Measurements from ENCODE around the gene MCRIP2.

Gene MCRIP2

DNA sequence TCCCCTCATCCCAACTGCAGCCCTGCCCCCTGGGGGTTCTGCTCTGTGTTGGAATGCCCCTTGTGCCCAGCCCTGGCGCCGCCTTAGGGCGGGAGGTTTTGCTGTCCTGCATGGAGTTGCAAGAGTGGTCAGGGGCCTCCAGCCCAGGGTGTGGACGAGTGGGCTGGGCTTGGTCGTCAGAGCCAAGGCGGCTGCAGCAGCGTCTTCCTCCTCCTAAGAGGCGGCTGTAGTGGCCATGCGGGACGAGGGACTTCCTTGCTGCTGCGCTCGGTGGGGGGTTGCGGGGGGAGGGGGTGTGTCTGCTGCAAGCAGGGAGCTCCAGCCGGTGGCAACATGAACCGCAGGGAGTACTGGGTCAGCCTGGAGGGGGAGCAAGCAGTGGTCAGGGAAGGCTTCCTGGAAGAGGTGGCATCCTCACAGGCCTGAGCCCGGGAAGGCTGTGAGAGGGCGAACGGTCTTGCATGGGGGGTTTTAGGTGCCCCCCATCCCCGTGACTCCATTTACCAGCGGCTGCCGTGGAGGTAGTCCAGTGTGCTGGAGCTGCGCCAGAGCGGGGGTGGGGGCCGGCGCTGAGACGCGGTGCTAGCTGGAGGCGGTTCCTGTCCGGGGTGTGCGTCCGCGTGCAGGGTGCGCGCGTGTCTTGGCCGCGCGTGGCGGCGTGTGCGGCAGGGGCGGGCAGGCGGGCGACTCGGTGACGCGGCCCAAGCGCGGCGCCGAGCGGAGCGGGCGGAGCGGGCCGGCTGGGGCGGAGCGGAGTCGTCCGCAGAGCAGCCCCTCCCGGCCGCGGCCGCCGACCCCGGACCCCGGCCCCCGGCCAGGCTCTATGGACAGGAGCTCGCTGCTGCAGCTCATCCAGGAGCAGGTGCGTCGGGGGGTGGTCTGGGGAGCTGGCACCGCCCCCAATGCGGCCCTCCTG, 33.6 kb downstream of the MCRIP2 start, which contains the start of gene RHBDL1:
Gene RHBDL1 (plus strand): TSS at position 704 of the 916 bp plus-strand sequence. CDS start 120 bp downstream, at position 824.
- no peaks in the 10 kb centered on the region for H3K9me3 ChIP-seq (ENCODE audit: low read length)
- no peaks in the 10 kb centered on the region for H3K27me3 ChIP-seq (ENCODE audit: insufficient read depth, low read length)
- H3K27ac ChIP-seq (ENCODE audit: low read depth, low read length, poor library complexity, severe bottlenecking): no peak within 1 kb of the TSS
- H3K9ac ChIP-seq (ENCODE audit: low read length): no peak within 1 kb of the TSS
- H3K4me3 ChIP-seq (ENCODE audit: low read depth, low read length, poor library complexity, severe bottlenecking): no peak within 1 kb of the TSS
- H3K4me2 ChIP-seq (ENCODE audit: low read length): no peak within 1 kb of the TSS
- TF ChIP-seq, protein P1, sequence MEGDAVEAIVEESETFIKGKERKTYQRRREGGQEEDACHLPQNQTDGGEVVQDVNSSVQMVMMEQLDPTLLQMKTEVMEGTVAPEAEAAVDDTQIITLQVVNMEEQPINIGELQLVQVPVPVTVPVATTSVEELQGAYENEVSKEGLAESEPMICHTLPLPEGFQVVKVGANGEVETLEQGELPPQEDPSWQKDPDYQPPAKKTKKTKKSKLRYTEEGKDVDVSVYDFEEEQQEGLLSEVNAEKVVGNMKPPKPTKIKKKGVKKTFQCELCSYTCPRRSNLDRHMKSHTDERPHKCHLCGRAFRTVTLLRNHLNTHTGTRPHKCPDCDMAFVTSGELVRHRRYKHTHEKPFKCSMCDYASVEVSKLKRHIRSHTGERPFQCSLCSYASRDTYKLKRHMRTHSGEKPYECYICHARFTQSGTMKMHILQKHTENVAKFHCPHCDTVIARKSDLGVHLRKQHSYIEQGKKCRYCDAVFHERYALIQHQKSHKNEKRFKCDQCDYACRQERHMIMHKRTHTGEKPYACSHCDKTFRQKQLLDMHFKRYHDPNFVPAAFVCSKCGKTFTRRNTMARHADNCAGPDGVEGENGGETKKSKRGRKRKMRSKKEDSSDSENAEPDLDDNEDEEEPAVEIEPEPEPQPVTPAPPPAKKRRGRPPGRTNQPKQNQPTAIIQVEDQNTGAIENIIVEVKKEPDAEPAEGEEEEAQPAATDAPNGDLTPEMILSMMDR (IDR thresholded peaks at IDR 0.05; ENCODE audit: low read length): no peak
- no peak for TF ChIP-seq EZH2 (IDR thresholded peaks at IDR 0.05; ENCODE audit: borderline replicate concordance, low read length)
- no peaks in the 10 kb centered on the region for H3F3A ChIP-seq (ENCODE audit: insufficient read depth, low read length)
- peaks cover 15% of the 10 kb centered on the region for H3K4me1 ChIP-seq (ENCODE audit: insufficient read depth, low read length, severe bottlenecking)
- no peaks in the 10 kb centered on the region for H3K79me2 ChIP-seq (ENCODE audit: insufficient read depth, low read length)
- H4K20me1 ChIP-seq (ENCODE audit: insufficient read depth, low read length): no peaks in the 10 kb centered on the region
- H3K36me3 ChIP-seq (ENCODE audit: insufficient read depth, low read length): peaks cover 45% of the 10 kb centered on the region
- no peaks in the 10 kb centered on the region for H3K9me2 ChIP-seq (ENCODE audit: low read depth, low read length)
- no peak within 1 kb of the TSS for H2AFZ ChIP-seq (ENCODE audit: low read length)

DNA sequence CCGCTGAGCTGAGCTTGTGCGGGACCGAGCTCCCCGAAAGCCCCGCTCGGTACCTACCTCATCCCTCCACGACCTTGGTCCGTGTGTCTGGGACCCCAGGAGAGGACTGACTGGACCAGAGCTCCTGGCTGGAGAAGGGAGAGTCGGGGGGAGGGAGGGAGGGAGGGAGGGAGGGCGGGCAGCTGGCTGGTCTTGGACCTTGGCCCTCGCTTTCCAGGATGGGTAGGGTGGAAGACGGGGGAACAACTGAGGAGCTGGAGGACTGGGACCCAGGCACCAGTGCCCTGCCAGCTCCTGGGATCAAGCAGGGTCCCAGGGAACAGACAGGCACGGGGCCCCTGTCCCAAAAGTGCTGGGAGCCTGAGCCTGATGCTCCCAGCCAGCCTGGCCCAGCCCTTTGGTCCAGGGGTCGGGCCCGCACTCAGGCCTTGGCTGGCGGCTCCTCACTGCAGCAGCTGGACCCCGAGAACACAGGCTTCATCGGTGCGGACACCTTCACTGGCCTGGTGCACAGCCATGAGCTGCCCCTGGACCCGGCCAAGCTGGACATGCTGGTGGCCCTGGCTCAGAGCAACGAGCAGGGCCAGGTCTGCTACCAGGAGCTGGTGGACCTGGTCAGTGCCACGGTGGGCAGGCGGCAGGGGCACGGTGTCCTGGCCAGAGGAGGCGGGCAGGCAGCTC, 34.4 kb downstream of the MCRIP2 start:
- TF ChIP-seq, protein P1 (IDR thresholded peaks at IDR 0.05; ENCODE audit: low read length): no peak
- TF ChIP-seq EZH2 (IDR thresholded peaks at IDR 0.05; ENCODE audit: borderline replicate concordance, low read length): no peak
- Histone ChIP-seq H4K20me1 (ENCODE audit: insufficient read depth, low read length) (no peaks in the 10 kb centered on the region), H3F3A (ENCODE audit: insufficient read depth, low read length) (no peaks in the 10 kb centered on the region), H3K9me3 (ENCODE audit: low read length) (no peaks in the 10 kb centered on the region), H3K4me3 (ENCODE audit: low read depth, low read length, poor library complexity, severe bottlenecking) (no peak overlapping the region), H3K27me3 (ENCODE audit: insufficient read depth, low read length) (no peaks in the 10 kb centered on the region), H2AFZ (ENCODE audit: low read length) (no peak overlapping the region), H3K27ac (ENCODE audit: low read depth, low read length, poor library complexity, severe bottlenecking) (no peak overlapping the region), H3K9me2 (ENCODE audit: low read depth, low read length) (no peaks in the 10 kb centered on the region), H3K36me3 (ENCODE audit: insufficient read depth, low read length) (peaks cover 37% of the 10 kb centered on the region), H3K4me1 (ENCODE audit: insufficient read depth, low read length, severe bottlenecking) (peaks cover 18% of the 10 kb centered on the region), H3K79me2 (ENCODE audit: insufficient read depth, low read length) (0 out of 2 replicates have a peak, but pooled peaks cover 4% of the 10 kb centered on the region), H3K9ac (ENCODE audit: low read length) (no peak overlapping the region), H3K4me2 (ENCODE audit: low read length) (no peak overlapping the region)

DNA sequence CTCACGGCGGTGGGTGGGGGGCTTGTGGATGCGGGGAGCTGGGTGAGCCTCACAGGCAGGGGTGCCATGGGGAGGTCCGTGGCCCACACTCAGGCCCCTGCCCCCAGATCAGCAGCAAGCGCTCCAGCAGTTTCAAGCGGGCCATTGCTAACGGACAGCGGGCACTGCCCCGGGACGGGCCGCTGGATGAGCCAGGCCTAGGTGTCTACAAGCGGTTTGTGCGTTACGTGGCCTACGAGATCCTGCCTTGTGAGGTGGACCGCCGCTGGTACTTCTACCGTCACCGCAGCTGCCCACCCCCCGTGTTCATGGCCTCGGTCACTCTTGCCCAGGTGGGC, 34.9 kb downstream of the MCRIP2 start:
- no peaks in the 10 kb centered on the region for H3K9me2 ChIP-seq (ENCODE audit: low read depth, low read length)
- no peaks in the 10 kb centered on the region for H4K20me1 ChIP-seq (ENCODE audit: insufficient read depth, low read length)
- no peaks in the 10 kb centered on the region for H3K27me3 ChIP-seq (ENCODE audit: insufficient read depth, low read length)
- H3K4me2 ChIP-seq (ENCODE audit: low read length): no peak overlapping the region
- peaks cover 23% of the 10 kb centered on the region for H3K4me1 ChIP-seq (ENCODE audit: insufficient read depth, low read length, severe bottlenecking)
- no peaks in the 10 kb centered on the region for H3K9me3 ChIP-seq (ENCODE audit: low read length)
- TF ChIP-seq EZH2 (IDR thresholded peaks at IDR 0.05; ENCODE audit: borderline replicate concordance, low read length): no peak
- TF ChIP-seq, protein P1 (IDR thresholded peaks at IDR 0.05; ENCODE audit: low read length): no peak
- peaks cover 37% of the 10 kb centered on the region for H3K36me3 ChIP-seq (ENCODE audit: insufficient read depth, low read length)
- no peaks in the 10 kb centered on the region for H3F3A ChIP-seq (ENCODE audit: insufficient read depth, low read length)
- H3K79me2 ChIP-seq (ENCODE audit: insufficient read depth, low read length): 0 out of 2 replicates have a peak, but pooled peaks cover 7% of the 10 kb centered on the region
- H3K27ac ChIP-seq (ENCODE audit: low read depth, low read length, poor library complexity, severe bottlenecking): no peak overlapping the region
- H3K9ac ChIP-seq (ENCODE audit: low read length): no peak overlapping the region
- H2AFZ ChIP-seq (ENCODE audit: low read length): no peak overlapping the region
- no peak overlapping the region for H3K4me3 ChIP-seq (ENCODE audit: low read depth, low read length, poor library complexity, severe bottlenecking)
